ENCODE measurements around the gene NME5.
"Not testable (repeated sequence)": the region's sequence is repeated elsewhere in the genome, so short reads cannot be mapped to it uniquely, and the experiment has no call there.

Gene NME5

GRCh38 chr5:138163721-138164120 is 24.5 kb upstream of the NME5 start:
- Histone ChIP-seq H3K27me3 (ENCODE audit: control insufficient read depth, insufficient read depth, low read length) (no peaks in the 10 kb centered on the region), H3K9ac (ENCODE audit: low read length) (no peak overlapping the region), H3K4me1 (ENCODE audit: control insufficient read depth, insufficient read depth, low read length) (no peaks in the 10 kb centered on the region), H3K4me3 (ENCODE audit: low read length) (no peak overlapping the region), H3K36me3 (ENCODE audit: control insufficient read depth, insufficient read depth, low read length) (peaks cover 23% of the 10 kb centered on the region), H3K9me3 (ENCODE audit: control insufficient read depth, low read length) (no peaks in the 10 kb centered on the region)

DNA sequence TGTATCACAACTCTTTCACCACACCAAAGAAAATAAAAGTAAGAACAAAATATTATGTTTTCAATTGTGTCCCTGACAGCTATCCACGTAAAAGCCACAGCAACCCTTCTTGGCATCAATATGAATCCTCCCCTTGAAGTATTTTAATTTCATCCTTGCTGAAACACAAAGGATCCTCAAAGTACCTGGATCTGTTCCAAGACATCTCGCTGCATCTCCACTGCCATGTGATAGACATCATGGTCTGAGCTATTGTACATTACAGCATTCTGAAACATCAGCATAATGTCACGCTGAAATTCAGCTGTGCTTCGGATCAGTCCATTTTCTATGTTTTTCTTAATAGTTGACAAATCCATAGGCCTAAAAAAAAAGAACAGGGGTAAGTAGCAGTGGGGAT is 21.5 kb upstream of the NME5 start:
- Histone ChIP-seq H3K4me1 (ENCODE audit: control insufficient read depth, insufficient read depth, low read length) (no peaks in the 10 kb centered on the region), H3K4me3 (ENCODE audit: low read length) (no peak overlapping the region), H3K9ac (ENCODE audit: low read length) (no peak overlapping the region), H3K27me3 (ENCODE audit: control insufficient read depth, insufficient read depth, low read length) (no peaks in the 10 kb centered on the region), H3K9me3 (ENCODE audit: control insufficient read depth, low read length) (no peaks in the 10 kb centered on the region), H3K36me3 (ENCODE audit: control insufficient read depth, insufficient read depth, low read length) (peaks cover 25% of the 10 kb centered on the region)

DNA sequence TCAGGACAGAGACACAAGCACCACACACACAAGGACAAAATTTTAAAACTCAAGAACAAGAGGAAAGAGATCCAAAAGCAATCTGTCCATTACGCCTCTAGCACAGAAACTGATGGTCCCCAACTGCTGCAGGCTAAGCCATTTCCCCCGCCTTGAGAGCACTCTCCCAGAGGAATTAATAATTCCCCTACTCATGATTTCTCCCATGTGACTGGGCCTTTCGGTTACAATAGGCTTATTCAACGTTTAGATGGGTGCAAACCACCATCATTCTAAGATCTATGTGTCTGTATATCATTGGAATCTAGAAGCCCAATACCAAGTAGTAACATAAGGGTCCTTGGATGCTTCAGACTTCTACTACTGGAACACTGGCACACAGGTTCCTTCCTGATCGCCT is 20.4 kb upstream of the NME5 start:
- Histone ChIP-seq H3K27me3 (ENCODE audit: control insufficient read depth, insufficient read depth, low read length) (no peaks in the 10 kb centered on the region), H3K36me3 (ENCODE audit: control insufficient read depth, insufficient read depth, low read length) (peaks cover 21% of the 10 kb centered on the region), H3K4me3 (ENCODE audit: low read length) (no peak overlapping the region), H3K9ac (ENCODE audit: low read length) (no peak overlapping the region), H3K9me3 (ENCODE audit: control insufficient read depth, low read length) (no peaks in the 10 kb centered on the region), H3K4me1 (ENCODE audit: control insufficient read depth, insufficient read depth, low read length) (no peaks in the 10 kb centered on the region)

GRCh38 chr5:138157626-138158025 is 18.4 kb upstream of the NME5 start:
- H3K27me3 ChIP-seq (ENCODE audit: control insufficient read depth, insufficient read depth, low read length) = no peaks in the 10 kb centered on the region
- H3K4me3 ChIP-seq (ENCODE audit: low read length) = no peak overlapping the region
- H3K4me1 ChIP-seq (ENCODE audit: control insufficient read depth, insufficient read depth, low read length) = no peaks in the 10 kb centered on the region
- H3K36me3 ChIP-seq (ENCODE audit: control insufficient read depth, insufficient read depth, low read length) = peaks cover 15% of the 10 kb centered on the region
- no peak overlapping the region for H3K9ac ChIP-seq (ENCODE audit: low read length)
- no peaks in the 10 kb centered on the region for H3K9me3 ChIP-seq (ENCODE audit: control insufficient read depth, low read length)

- H3K9me3 ChIP-seq (ENCODE audit: control insufficient read depth, low read length); H3K4me3 ChIP-seq (ENCODE audit: low read length); H3K9ac ChIP-seq (ENCODE audit: low read length); H3K4me1 ChIP-seq (ENCODE audit: control insufficient read depth, insufficient read depth, low read length); H3K27me3 ChIP-seq (ENCODE audit: control insufficient read depth, insufficient read depth, low read length): not testable (repeated sequence)
- peaks cover 11% of the 10 kb centered on the region for H3K36me3 ChIP-seq (ENCODE audit: control insufficient read depth, insufficient read depth, low read length)
Measured at GRCh38 chr5:138155977-138156376, 16.7 kb upstream of the NME5 start.

DNA sequence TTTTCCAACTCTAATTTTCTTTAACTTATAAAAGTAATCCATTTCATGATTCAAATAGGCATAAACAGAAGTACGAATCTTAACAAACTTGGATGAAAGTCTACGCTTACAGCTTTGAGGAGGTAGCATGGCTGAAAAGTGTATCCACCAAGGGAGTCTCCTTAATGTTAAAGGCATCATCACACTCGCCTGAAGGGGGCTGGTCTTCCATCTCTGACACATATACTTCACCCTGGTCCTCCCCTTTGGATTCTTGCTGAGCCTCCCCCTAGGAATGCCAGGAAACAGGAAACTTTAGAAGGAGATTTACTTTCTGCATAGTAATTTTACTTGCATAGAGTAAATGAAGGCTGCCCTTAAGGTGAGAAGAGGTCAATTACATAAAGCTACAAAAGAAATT is 10.3 kb upstream of the NME5 start:
- Histone ChIP-seq H3K27me3 (ENCODE audit: control insufficient read depth, insufficient read depth, low read length) (no peaks in the 10 kb centered on the region), H3K9me3 (ENCODE audit: control insufficient read depth, low read length) (no peaks in the 10 kb centered on the region), H3K4me1 (ENCODE audit: control insufficient read depth, insufficient read depth, low read length) (peaks cover 3% of the 10 kb centered on the region), H3K4me3 (ENCODE audit: low read length) (no peak overlapping the region), H3K9ac (ENCODE audit: low read length) (no peak overlapping the region), H3K36me3 (ENCODE audit: control insufficient read depth, insufficient read depth, low read length) (no peaks in the 10 kb centered on the region)

GRCh38 chr5:138148811-138149210 is 9.6 kb upstream of the NME5 start:
- no peaks in the 10 kb centered on the region for H3K9me3 ChIP-seq (ENCODE audit: control insufficient read depth, low read length)
- no peak overlapping the region for H3K4me3 ChIP-seq (ENCODE audit: low read length)
- H3K9ac ChIP-seq (ENCODE audit: low read length) = no peak overlapping the region
- no peaks in the 10 kb centered on the region for H3K27me3 ChIP-seq (ENCODE audit: control insufficient read depth, insufficient read depth, low read length)
- no peaks in the 10 kb centered on the region for H3K36me3 ChIP-seq (ENCODE audit: control insufficient read depth, insufficient read depth, low read length)
- peaks cover 3% of the 10 kb centered on the region for H3K4me1 ChIP-seq (ENCODE audit: control insufficient read depth, insufficient read depth, low read length)

DNA sequence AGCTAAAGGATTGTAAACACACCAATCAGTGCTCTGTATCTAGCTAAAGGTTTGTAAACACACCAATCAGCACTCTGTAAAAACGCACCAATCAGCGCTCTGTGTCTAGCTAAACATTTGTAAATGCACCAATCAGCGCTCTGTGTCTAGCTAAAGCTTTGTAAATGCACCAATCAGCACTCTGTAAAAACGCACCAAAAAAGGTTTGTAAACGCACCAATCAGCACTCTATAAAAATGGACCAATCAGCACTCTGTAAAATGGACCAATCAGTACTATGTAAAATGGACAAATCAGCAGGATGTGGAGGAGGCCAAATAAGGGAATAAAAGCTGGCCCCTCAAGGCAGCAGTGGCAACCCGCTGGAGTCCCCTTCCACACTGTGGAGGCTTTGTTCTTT is 4.3 kb upstream of the NME5 start:
- not testable (repeated sequence) for H3K9me3 ChIP-seq (ENCODE audit: control insufficient read depth, low read length); H3K4me1 ChIP-seq (ENCODE audit: control insufficient read depth, insufficient read depth, low read length); H3K4me3 ChIP-seq (ENCODE audit: low read length); H3K36me3 ChIP-seq (ENCODE audit: control insufficient read depth, insufficient read depth, low read length); H3K27me3 ChIP-seq (ENCODE audit: control insufficient read depth, insufficient read depth, low read length); H3K9ac ChIP-seq (ENCODE audit: low read length)

- Histone ChIP-seq H3K4me3 (ENCODE audit: low read length) (no peak overlapping the region), H3K36me3 (ENCODE audit: control insufficient read depth, insufficient read depth, low read length) (no peaks in the 10 kb centered on the region), H3K9ac (ENCODE audit: low read length) (no peak overlapping the region), H3K9me3 (ENCODE audit: control insufficient read depth, low read length) (no peaks in the 10 kb centered on the region), H3K27me3 (ENCODE audit: control insufficient read depth, insufficient read depth, low read length) (no peaks in the 10 kb centered on the region), H3K4me1 (ENCODE audit: control insufficient read depth, insufficient read depth, low read length) (no peaks in the 10 kb centered on the region)
Measured at GRCh38 chr5:138141734-138142133, 2.5 kb upstream of the NME5 start.

DNA sequence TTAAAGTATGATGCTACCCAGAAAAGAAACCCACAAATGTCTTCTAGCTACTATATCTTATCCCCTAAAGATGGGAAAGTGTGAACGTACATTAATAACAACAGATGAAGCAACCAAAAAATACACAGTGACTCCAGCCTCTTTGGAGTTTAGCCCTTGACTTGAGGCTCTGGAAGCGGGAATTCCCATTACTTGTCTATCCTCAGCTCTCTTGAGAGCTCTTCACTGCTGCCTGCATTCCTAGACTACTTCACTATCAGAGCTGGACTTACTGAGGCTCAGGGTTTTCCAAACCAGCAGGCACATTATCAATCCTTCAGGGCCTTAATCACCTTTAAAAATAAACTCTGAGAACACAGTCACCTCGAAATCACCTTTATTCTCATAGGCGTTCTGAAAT is 1.0 kb upstream of the NME5 start:
- Histone ChIP-seq H3K36me3 (ENCODE audit: control insufficient read depth, insufficient read depth, low read length) (no peaks in the 10 kb centered on the region), H3K9me3 (ENCODE audit: control insufficient read depth, low read length) (no peaks in the 10 kb centered on the region), H3K9ac (ENCODE audit: low read length) (no peak overlapping the region), H3K27me3 (ENCODE audit: control insufficient read depth, insufficient read depth, low read length) (no peaks in the 10 kb centered on the region), H3K4me3 (ENCODE audit: low read length) (no peak overlapping the region), H3K4me1 (ENCODE audit: control insufficient read depth, insufficient read depth, low read length) (no peaks in the 10 kb centered on the region)

- Histone ChIP-seq H3K9ac (ENCODE audit: low read length) (peak overlapping the region; percentile 47), H3K36me3 (ENCODE audit: control insufficient read depth, insufficient read depth, low read length) (no peaks in the 10 kb centered on the region), H3K27me3 (ENCODE audit: control insufficient read depth, insufficient read depth, low read length) (no peaks in the 10 kb centered on the region), H3K9me3 (ENCODE audit: control insufficient read depth, low read length) (no peaks in the 10 kb centered on the region), H3K4me3 (ENCODE audit: low read length) (no peak overlapping the region), H3K4me1 (ENCODE audit: control insufficient read depth, insufficient read depth, low read length) (no peaks in the 10 kb centered on the region)
Measured at GRCh38 chr5:138139781-138140090, 508 bp upstream of the NME5 start.

DNA sequence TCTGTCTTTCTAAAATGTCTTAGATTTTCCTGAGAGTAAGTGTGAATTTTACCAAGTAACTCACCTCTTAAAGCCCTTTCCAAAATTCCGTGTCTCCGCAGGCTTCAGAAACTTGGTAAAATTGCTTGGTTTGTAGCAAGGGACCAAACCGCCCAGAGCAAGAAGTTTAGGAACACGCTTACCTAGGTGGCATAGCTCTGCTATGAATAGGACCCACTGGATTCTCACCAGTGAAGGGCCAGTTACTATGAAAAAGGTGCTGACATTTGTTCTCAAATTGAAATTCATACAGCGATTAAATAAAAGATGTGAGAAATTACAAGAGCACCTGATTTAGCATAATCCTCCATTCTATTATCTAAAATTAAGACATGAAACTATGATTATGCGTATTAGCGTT is 6.7 kb downstream of the NME5 start:
- no peak overlapping the region for H3K9ac ChIP-seq (ENCODE audit: low read length)
- H3K4me3 ChIP-seq (ENCODE audit: low read length) = no peak overlapping the region

DNA sequence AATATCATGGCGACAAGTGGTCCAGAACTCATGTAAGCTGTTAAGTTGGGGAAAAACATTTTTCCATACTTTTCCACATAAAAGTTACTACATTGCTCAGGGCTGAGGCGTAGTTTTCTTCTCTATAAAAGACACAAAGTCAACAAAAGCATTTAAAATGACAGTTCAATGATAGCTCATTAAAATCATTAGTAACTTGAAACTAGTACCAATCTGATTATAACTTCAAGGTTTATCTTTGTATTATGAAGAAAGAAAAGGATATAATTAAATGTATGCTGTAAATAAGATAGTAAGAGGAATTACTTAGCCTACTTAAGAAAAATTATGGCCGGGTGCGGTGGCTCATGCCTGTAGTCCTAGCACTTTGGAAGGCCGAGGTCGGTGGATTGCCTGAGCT is 9.9 kb downstream of the NME5 start:
- H3K9ac ChIP-seq (ENCODE audit: low read length) = no peak overlapping the region
- no peaks in the 10 kb centered on the region for H3K27me3 ChIP-seq (ENCODE audit: control insufficient read depth, insufficient read depth, low read length)
- H3K4me1 ChIP-seq (ENCODE audit: control insufficient read depth, insufficient read depth, low read length) = no peaks in the 10 kb centered on the region
- H3K9me3 ChIP-seq (ENCODE audit: control insufficient read depth, low read length) = no peaks in the 10 kb centered on the region
- H3K36me3 ChIP-seq (ENCODE audit: control insufficient read depth, insufficient read depth, low read length) = no peaks in the 10 kb centered on the region
- no peak overlapping the region for H3K4me3 ChIP-seq (ENCODE audit: low read length)

More for the DNA sequence above, 6.7 kb downstream of the NME5 start:
- Histone ChIP-seq H3K4me1 (ENCODE audit: control insufficient read depth, insufficient read depth, low read length) (no peaks in the 10 kb centered on the region), H3K9me3 (ENCODE audit: control insufficient read depth, low read length) (no peaks in the 10 kb centered on the region), H3K27me3 (ENCODE audit: control insufficient read depth, insufficient read depth, low read length) (no peaks in the 10 kb centered on the region), H3K36me3 (ENCODE audit: control insufficient read depth, insufficient read depth, low read length) (no peaks in the 10 kb centered on the region)

Data from mucosa of stomach (tissue), 1 donor.